Right forelimb (tissue), 1 donor: ENCODE measurements around the gene NFRKB.
A peak's percentile ranks its signal among the peaks of the same experiment; 100 is the strongest.

Experiments
- DNase-seq: peaks from one replicate; pipeline ENCODE4 v3.0.0-alpha.2; 2018

NFRKB gene

DNA sequence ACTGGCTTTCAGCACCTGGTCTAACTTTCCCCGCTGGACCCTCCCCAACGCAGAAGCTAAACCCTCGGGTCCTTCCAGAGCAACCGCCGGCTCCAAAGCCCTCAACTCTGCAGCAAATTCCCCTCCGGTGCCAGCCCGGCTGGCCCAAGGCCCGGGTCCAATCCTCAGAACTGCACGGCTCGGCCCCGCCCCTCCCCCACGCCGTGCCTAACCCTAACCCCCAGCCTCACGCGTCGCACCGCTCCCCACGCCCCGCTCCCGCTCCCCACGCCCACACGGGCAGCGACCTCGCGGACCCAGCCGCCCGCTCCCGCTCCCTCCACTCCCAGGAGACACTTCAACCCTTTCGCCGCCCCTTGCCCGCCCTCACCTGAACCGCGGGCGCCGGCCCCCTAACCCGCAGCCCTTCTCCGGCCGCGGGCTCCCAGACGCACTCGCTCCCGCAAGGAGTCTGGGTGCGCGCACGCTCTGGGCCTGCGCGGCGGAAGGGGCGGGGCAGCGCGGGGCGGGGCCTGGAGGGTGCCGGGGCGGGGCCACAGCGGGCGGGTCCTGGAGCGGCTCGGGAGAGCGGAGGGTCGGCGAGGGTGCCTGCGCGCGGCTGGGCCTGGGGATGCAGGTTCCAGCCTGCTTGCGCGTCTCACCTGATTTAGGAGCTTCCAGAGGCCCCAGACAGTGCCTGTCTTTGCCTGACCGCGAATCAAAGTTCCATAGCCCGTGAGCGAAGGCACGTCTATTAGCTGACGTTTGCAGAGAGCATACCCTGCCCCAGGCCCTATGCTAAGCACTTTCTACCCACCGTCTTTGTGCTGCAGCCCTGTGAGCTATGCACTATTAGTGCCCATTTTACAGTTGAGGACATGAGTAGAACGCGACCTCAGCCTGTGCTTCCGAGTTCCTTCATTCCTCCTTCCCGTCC, at the start of gene NFRKB:
Gene NFRKB, minus strand, starts transcription at position 453 of the 916 bp plus-strand sequence. CDS start 2,729 bp downstream, outside the sequence.
- DNase-seq = peak; percentile 94

DNA sequence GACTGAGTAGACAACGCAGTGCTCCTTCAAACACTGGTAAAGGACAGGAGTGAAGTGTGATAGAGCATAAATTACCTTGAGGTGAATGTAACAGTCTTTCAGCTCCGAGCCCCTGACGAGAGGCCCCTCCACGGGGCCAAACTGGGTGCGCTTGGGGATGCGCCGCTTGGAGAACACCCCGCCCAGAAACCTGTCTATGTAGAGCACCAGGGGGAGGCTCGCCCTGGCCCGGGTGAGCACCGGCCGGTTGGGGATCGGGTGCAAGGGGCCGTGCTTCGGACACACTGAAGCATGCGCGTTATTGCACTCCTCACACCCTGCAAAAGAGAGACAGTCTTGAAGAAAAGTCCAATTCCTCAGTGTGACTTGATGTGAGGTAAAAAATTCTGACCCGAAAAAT, 49.3 kb upstream of the NFRKB start:
- DNase-seq = no peak

DNA sequence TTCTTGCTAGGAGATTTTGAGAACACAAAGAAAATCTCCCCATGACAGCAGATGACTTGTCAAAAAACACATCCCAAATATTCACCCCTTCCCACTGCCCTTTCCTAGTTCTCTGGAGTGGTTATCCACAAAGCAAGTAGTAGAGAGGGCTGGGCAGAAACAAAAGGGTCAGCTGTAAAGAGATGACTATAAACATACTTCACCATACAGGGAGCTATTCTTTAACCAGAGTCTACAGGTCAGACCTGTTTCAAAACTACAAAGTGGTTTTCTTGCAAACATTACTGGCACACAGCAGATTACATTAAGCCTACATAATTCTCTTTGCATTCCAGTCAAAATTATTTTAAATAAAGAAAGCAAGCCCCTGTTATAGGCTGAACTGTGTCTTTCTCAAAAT, 47.7 kb upstream of the NFRKB start:
- no peak for DNase-seq

GRCh38 chr11:129939510-129939909, 44.1 kb upstream of the NFRKB start:
- DNase-seq = no peak

DNA sequence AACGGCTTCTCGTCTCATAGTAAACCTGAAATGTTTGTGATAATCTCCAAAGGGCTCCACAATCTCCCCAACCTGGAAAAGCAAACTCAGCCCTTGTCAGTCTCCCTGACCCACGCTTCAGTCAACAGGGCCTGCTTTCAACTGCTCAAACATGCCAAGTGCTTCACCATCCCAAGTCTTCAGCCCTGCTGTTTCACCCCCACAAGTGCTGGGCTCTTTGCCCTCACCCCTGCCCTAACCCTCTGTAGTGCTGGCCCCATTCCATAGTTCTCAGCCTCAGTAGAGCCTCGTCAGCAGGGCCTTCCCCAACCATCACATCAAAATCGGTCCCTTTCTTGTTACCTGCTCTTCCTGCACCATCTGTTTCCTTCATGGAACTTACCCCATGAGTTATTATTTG, 43.4 kb upstream of the NFRKB start:
- no peak for DNase-seq

- DNase-seq = no peak
These were observed 42.3 kb upstream of the NFRKB start for GRCh38 chr11:129937592-129938238.

DNA sequence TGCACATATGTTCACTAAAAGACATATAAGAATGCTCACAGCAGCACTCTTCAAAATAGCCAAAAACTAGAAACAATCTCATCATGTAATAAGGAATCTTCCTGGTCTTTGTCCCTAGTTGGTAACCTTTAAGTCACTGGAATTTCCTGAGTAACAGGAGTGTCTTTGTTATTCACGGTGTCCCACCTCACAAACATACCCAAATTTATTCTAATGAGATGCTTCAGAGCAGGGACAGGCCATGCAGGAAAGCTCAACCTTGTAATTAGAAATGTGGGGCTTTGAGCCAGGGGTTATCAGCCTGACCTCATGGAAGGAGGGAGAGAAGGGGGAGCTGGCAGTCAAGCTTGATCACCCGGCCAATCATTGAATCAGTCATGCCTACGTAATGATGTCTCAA, 40.3 kb upstream of the NFRKB start:
- DNase-seq = no peak

- no peak for DNase-seq
These were observed 38.5 kb upstream of the NFRKB start for GRCh38 chr11:129933891-129934290.

DNA sequence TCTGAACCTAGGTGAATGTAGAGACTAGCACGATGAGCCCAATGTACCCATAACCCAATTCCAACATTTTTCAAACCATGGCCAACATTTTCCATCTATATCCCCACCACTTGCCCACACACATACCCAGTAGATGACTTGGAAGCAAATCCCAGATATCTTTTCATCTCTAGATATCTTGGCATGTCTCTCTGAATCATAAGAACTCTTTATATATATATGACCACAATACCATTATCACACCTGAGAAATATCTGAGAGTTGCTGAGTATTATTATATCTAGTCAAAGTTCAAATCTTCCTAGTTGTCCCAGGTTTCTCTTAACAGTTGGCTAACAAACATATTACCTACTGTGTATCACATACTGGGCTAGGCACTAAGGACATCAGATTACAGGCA, 37.9 kb upstream of the NFRKB start:
- no peak for DNase-seq

DNA sequence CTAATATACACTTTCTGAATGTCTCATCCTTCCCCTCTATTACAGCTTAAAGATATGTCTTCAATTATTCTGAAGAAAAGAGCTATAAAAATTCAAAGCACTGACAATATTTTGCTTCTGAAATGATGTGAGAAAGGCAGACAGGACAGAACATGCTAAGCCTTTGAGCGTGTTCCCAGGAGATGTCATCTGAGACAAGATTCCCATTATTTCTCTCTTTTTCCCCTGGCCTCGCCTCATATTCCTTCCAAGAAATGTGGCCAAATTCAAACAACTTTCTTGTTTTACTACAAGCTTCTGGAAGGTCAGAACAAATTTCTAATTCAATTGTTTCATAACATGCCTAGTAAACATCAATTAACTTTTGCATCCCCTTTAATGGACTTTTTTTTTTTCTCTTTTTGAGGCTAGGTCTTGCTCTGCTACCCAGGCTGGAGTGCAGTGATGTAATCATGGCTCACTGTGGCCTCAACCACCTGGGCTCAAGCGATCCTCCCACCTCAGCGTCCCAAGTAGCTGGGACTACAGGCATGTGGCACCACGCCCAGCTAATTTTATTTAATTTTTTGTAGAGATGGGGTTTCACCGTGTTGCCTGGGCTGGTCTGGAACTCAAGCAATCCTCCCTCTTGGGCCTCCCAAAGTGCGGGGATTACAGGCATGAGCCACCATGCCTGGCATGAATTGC, 37.1 kb upstream of the NFRKB start:
- no peak for DNase-seq

- DNase-seq = no peak
These were observed 35.4 kb upstream of the NFRKB start for GRCh38 chr11:129930743-129931142.

DNA sequence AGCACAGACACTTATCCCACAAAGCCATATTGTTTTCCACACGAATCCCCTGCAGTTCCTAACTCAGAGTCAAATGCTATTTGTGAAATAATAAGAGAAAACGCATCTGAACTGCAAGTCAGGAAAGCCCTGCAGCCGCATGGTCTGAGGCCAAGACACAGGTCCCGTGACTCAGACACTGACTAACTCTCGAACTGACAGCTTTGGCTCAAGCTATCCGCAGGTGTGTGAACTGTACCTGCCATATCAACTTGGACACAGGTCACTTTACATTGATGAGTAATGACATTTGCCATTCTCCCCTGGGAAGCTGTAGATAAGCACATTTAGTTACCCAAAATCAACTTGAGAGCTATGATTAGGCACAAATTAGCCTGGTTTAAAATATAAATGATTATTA, 34.9 kb upstream of the NFRKB start:
- DNase-seq = no peak

DNA sequence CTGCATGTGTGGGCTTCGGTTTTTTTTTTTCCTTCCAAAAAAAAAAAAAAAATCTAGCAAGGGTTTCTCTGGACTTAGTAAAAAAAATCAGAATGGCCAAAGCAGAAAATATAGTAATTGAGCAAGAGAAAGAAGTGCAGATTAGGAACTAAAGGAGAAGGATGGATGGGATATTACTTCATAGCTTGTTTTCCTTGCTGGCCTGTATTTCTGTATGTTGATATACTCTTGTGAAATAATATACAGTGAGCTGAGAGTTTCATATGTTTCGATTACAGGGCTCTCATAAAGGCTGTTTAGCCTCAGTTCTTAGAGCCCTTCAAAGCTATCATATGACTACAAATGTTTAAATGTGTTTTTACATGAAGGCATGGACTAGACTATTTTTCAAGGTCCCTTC, 34.3 kb upstream of the NFRKB start:
- DNase-seq = no peak

DNA sequence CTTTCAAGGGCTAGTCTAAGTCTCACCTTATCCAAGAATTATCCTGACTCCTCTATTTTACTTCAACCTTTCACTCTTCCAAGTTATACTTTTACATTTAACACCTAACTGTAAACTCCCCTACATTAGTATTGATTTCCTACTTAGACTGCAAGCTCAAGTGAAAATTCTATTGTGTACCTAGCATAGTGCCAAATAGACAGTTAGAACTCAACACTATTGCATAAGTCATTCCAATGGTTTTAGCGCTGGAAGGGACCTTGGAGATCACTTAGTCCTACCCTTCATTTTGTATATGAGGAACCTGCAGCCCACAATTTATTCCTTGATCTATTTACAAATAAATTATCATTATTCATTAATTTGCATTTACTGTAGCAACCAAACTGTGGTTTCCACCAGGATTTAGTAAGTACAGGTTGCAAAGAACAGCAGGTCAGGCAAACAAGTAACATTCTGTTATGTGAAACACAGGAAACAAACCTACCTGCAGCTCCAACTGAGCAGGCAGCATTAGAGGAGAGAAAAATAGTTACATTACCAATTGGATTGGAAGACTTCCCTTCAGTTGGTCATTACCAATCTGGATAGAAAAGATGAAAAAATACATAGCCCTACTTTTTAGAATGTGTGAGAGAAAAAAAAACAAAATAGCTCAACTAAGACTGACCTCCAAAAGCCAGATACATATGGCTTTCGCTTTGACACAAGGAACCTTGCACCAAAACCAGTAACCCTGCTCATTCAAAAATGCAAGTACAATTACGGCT, 33.7 kb upstream of the NFRKB start:
- no peak for DNase-seq

DNA sequence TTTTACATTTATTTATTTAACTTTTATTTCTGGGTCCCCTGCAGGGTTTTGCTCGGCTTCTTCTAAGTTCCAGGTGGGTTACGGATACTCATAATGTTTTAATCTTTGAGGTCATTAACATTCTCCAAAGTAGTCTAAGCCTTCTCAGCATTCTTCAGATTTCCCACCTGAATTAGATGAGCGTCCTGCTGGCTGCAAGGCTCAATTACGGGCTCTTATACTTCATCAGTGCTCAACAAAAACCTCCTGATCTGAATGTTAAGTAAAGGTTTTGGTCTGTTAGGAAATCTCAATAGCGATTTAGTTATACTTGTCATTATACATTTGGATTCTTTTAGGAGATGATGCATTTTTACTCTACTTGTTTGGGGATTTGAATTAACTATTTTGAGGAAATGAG, 27.3 kb upstream of the NFRKB start:
- DNase-seq = no peak

GRCh38 chr11:129918361-129918760, 23.0 kb upstream of the NFRKB start:
- DNase-seq = no peak

DNA sequence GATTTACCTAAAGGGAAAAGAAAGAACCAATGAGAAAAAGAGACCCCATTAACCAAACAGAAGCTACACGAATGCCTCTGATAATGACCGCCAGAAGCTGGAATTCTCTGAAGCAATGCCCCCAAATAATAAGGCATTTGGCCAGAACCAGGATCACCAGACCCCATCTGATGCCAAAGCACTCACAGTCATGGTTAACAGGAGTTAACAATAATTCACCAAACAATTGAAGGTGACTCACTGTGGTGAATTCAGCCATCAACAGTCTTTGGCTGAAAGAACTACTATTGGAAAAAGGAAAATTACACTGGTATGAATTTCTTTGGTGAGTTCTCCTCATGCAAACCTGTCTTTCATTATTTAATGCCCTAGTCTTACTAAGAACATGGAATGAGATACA, 21.9 kb upstream of the NFRKB start:
- no peak for DNase-seq

GRCh38 chr11:129911298-129911697, 15.9 kb upstream of the NFRKB start:
- no peak for DNase-seq

- no peak for DNase-seq
These were observed 15.0 kb upstream of the NFRKB start for GRCh38 chr11:129910360-129910759.

DNA sequence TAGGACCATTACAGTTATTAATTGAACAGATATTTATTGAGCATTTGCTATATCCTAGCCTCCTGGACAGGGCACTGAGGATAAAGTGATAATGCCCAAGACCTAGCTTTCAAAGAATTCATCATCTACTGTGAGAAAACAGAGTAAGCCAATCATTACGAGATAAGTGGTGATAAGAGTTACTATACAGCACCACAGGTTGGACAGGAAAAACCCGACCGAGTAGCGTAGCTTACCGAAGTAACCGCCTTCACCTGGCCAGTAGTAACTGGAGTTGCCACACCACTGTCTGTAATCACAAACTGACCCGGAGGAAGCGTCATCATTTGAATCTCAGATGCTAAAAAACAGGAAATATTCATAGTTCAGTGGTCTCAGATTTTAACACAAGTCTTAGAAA, 10.0 kb upstream of the NFRKB start:
- no peak for DNase-seq

DNA sequence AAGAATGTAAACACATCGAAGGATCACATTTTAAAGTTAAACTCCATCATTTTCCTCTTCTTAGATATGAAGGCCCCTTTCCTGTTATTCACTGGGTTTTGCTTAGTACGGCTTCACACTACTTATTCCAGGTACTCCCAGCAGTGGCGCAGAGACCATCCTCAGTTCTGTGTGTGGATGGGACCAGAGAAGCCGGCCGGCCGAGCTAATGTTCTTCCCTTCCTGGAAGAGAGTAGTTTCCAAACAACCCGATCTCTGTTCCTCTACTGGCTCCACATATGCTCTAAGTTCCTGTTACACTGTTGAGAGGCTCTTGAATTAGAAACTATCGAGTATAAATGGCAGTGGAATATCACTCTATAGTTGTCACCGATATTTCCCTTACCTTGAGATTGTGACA, 684 bp upstream of the NFRKB start:
- DNase-seq = no peak

- no peak for DNase-seq
These were observed 876 bp downstream of the NFRKB start for GRCh38 chr11:129894278-129895125.
